ENCODE data around the gene RBM38. TPM values are rescaled to one million over a fixed set of nuclear protein-coding genes. Genes with fewer than 3 reads are reported as not detected.

RBM38 gene
- total and polyA plus RNA-seq, 9 of the 15 experiments (the other 6 are each of a cell fraction or from before 2014, with no cell fraction given), result 0.28 to 82.4 (median 33.2) TPM

GRCh38 chr20:57412347-57413029 lies 21.3 kb downstream of the RBM38 start (continued):
- TF ChIP-seq MCM5 (IDR thresholded peaks at IDR 0.05; ENCODE audit: low read depth), result no peak
- no peak for TF ChIP-seq BRF1 (IDR thresholded peaks at IDR 0.05; ENCODE audit: borderline replicate concordance, extremely low read depth, insufficient read length)
- peak; percentile 46 for TF ChIP-seq ZNF592 (IDR thresholded peaks at IDR 0.05)
- TF ChIP-seq ID3 (CRISPR knock-in tag; IDR thresholded peaks at IDR 0.05), result no peak
- TF ChIP-seq ID3 (tag; IDR thresholded peaks at IDR 0.05), result peak; percentile 33; the same call in 1 of the 2 replicates
- TF ChIP-seq HMBOX1 (IDR thresholded peaks at IDR 0.05), result no peak
- TF ChIP-seq CXXC5 (CRISPR knock-in tag; IDR thresholded peaks at IDR 0.05), result no peak
- no peak for TF ChIP-seq MXD1 (CRISPR knock-in tag; IDR thresholded peaks at IDR 0.05; ENCODE audit: borderline replicate concordance, poor library complexity, severe bottlenecking)
- no peak for TF ChIP-seq ZBTB17 (CRISPR knock-in tag; IDR thresholded peaks at IDR 0.05)
- no peak for TF ChIP-seq SLC30A9 (CRISPR knock-in tag; IDR thresholded peaks at IDR 0.05)
- no peak for TF ChIP-seq ZNF740 (CRISPR knock-in tag; IDR thresholded peaks at IDR 0.05)
- TF ChIP-seq ZNF740 (tag; IDR thresholded peaks at IDR 0.05), result no peak
- peak; percentile 14; the same call in 1 of the 2 replicates for TF ChIP-seq MAFG (tag; conservative IDR thresholded peaks at IDR 0.05)
- no peak for TF ChIP-seq MAFK (IDR thresholded peaks at IDR 0.05; ENCODE audit: low read length)
- TF ChIP-seq KDM2B (CRISPR knock-in tag; IDR thresholded peaks at IDR 0.05), result no peak
- TF ChIP-seq GTF2F1 (IDR thresholded peaks at IDR 0.05; ENCODE audit: low read depth, low read length), result no peak
- no peak for TF ChIP-seq ARNT (IDR thresholded peaks at IDR 0.05)
- TF ChIP-seq CREB5 (CRISPR knock-in tag; IDR thresholded peaks at IDR 0.05), result no peak
- no peak for TF ChIP-seq EHMT2 (IDR thresholded peaks at IDR 0.05)
- TF ChIP-seq ZFX (CRISPR knock-in tag; IDR thresholded peaks at IDR 0.05), result no peak
